Pulmonary artery endothelial cell (primary cell): ENCODE measurements around the gene TRNT1. TPM values are rescaled to one million over a fixed set of nuclear protein-coding genes. Genes with fewer than 3 reads are reported as not detected.

ENCODE experiments used
- DNase-seq: peaks from one replicate; pipeline ENCODE4 v3.0.0-alpha.2; 2011; ENCODE audit warnings: low read depth, low spot score
- total RNA-seq: library from RNA; depleted of rRNA; stranded (reverse); fragments of >200 nt; gene quantifications from 2 replicates; pipeline ENCODE4 v1.2.3, GENCODE V29; 2014

Gene TRNT1
- total RNA-seq, 1 donor from 2014 or later, result 22.6 TPM

- no peak for DNase-seq
These were observed 15.9 kb upstream of the TRNT1 start for GRCh38 chr3:3110749-3111361.

- DNase-seq, result no peak
These were observed 13.6 kb upstream of the TRNT1 start for GRCh38 chr3:3113042-3113709.

- DNase-seq, result no peak
These were observed 9.1 kb upstream of the TRNT1 start for GRCh38 chr3:3117651-3118050.

GRCh38 chr3:3119393-3119851 lies 7.3 kb upstream of the TRNT1 start:
- no peak for DNase-seq

GRCh38 chr3:3125977-3126376 lies 763 bp upstream of the TRNT1 start:
- no peak for DNase-seq

GRCh38 chr3:3127432-3128010 lies 781 bp downstream of the TRNT1 start:
- DNase-seq, result no peak

GRCh38 chr3:3129579-3129978 lies 2.8 kb downstream of the TRNT1 start:
- DNase-seq, result no peak

- DNase-seq, result no peak
These were observed 6.8 kb downstream of the TRNT1 start for GRCh38 chr3:3133500-3133899.

- DNase-seq, result no peak
These were observed 8.2 kb downstream of the TRNT1 start for GRCh38 chr3:3134750-3135448.

GRCh38 chr3:3137526-3137925 lies 10.8 kb downstream of the TRNT1 start:
- no peak for DNase-seq

GRCh38 chr3:3141939-3142338 lies 15.2 kb downstream of the TRNT1 start:
- no peak for DNase-seq

GRCh38 chr3:3145831-3146230 lies 19.1 kb downstream of the TRNT1 start:
- DNase-seq, result no peak

GRCh38 chr3:3149560-3149959 lies 22.8 kb downstream of the TRNT1 start:
- DNase-seq, result no peak

GRCh38 chr3:3151513-3151912 lies 24.8 kb downstream of the TRNT1 start:
- DNase-seq, result no peak

- no peak for DNase-seq
These were observed 28.3 kb downstream of the TRNT1 start for GRCh38 chr3:3154879-3155610.

GRCh38 chr3:3157484-3157883 lies 30.7 kb downstream of the TRNT1 start:
- DNase-seq, result no peak

- no peak for DNase-seq
These were observed 34.1 kb downstream of the TRNT1 start for GRCh38 chr3:3160826-3161225.

- no peak for DNase-seq
These were observed 38.5 kb downstream of the TRNT1 start for GRCh38 chr3:3165241-3165640.

- DNase-seq, result no peak
These were observed 38.9 kb downstream of the TRNT1 start for GRCh38 chr3:3165650-3166049.

GRCh38 chr3:3170998-3171397 lies 44.3 kb downstream of the TRNT1 start:
- no peak for DNase-seq

- no peak for DNase-seq
These were observed 45.9 kb downstream of the TRNT1 start for GRCh38 chr3:3172627-3173026.
